Thymus (tissue), 11 donors: ENCODE measurements around the gene COMMD1. TPM values are rescaled to one million over a fixed set of nuclear protein-coding genes. Genes with fewer than 3 reads are reported as not detected.

Source experiments
- DNase-seq, 9 donors: peaks; one replicate each; pipeline ENCODE4 v3.0.0-alpha.2; 2013; ENCODE audit warnings: low spot score in 9 of 9, low read depth in 6 of 9, missing footprints in 1 of 9
- H3K27ac ChIP-seq, 2 donors: one replicate each; pipeline ENCODE4 v1.5.1; 2013; ENCODE audit warnings: control low read depth in 1 of 2, low read depth in 1 of 2, low read length in 1 of 2, mild to moderate bottlenecking in 1 of 2, moderate library complexity in 1 of 2
- H3K27me3 ChIP-seq, 2 donors: one replicate each; pipeline ENCODE4 v1.5.1; 2013; ENCODE audit warnings: low read length in 1 of 2; ENCODE audit not compliant: control insufficient read depth in 2 of 2, insufficient read depth in 1 of 2
- H3K36me3 ChIP-seq, 2 donors: one replicate each; pipeline ENCODE4 v1.5.1; 2013; ENCODE audit warnings: low read length in 1 of 2, mild to moderate bottlenecking in 1 of 2, moderate library complexity in 1 of 2; ENCODE audit not compliant: control insufficient read depth in 2 of 2, insufficient read depth in 2 of 2
- H3K4me1 ChIP-seq, 2 donors: one replicate each; pipeline ENCODE4 v1.5.1; 2013; ENCODE audit warnings: low read length in 2 of 2; ENCODE audit not compliant: control insufficient read depth in 2 of 2, insufficient read depth in 2 of 2
- H3K4me3 ChIP-seq, 2 donors: one replicate each; pipeline ENCODE4 v1.5.1; 2013; ENCODE audit warnings: low read length in 2 of 2, control low read depth in 1 of 2, mild to moderate bottlenecking in 1 of 2
- H3K9me3 ChIP-seq, 2 donors: one replicate each; pipeline ENCODE4 v1.5.1; 2013; ENCODE audit warnings: low read length in 1 of 2, mild to moderate bottlenecking in 1 of 2; ENCODE audit not compliant: control insufficient read depth in 2 of 2, insufficient read depth in 1 of 2
- WGBS: extraction: QIAGEN DNeasy Blood & Tissue Kit; methylation state at CpG from one replicate; pipeline ENCODE4 v1.1.7; 2013; 5-methylcytosine and 5-hydroxymethylcytosine counted together
- polyA plus RNA-seq: library from polyadenylated mRNA; stranded (reverse); fragments of 200-250 nt; gene quantifications from one replicate; pipeline ENCODE4 v1.2.3, GENCODE V29; 2013
- total RNA-seq: library from RNA; stranded (reverse); fragments of 120-200 nt; gene quantifications from one replicate; pipeline ENCODE4 v1.2.4, GENCODE V29; 2013
- donor health status: healthy.

Gene COMMD1
- total and polyA plus RNA-seq, 2 donors: 39.9 to 45.1 TPM

DNA sequence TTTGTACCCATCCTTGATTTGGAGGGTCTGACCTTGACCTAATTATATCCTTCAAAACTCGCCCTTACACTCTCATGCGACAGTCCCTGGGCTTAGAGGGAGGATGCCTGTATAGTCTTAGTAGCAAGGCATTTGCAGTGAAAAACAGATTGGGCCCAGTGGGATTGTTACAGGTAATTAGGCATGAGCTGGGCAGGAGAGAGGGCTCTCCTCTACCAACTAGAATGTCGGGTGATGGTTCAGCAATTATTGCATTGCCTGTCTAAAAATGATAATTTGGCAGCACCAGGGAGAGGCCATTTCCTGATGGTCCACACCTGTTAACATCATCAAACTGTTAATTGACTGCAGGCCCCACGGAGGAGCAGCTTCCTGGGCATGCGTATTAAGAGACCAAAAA, 32.4 kb downstream of the COMMD1 start:
- no peaks in the 10 kb centered on the region for H3K27me3 ChIP-seq
- WGBS: 88% methylated on average over 5 of the region's 5 CpGs
- peaks cover 0 to 4% of the 10 kb centered on the region in 2 donors for H3K36me3 ChIP-seq
- H3K27ac ChIP-seq: no peak overlapping the region
- no peaks in the 10 kb centered on the region for H3K4me1 ChIP-seq
- DNase-seq: no peak
- peaks cover 0 to 4% of the 10 kb centered on the region in 2 donors for H3K9me3 ChIP-seq
- no peak overlapping the region for H3K4me3 ChIP-seq

DNA sequence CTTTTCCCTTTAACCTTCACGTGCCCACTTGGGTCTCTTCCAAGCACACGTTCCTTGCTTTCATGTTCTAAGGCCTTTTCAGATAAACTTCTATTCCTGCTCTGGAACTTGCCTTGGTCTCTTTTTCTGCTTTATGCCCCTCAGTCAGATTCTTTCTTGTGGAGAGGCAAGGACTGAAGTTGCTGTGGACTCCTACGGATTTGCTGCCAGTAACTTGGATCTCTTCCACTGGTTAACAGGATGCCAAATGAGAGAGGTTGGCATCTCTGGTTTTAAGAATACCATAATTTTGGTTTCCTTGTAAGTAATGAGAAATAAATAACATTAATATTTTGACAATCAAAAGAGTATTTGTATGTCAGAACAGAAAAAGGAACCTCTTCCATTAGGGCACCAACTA, 33.0 kb downstream of the COMMD1 start:
- WGBS: 99% methylated on average over 3 of the region's 3 CpGs
- peaks cover 0 to 4% of the 10 kb centered on the region in 2 donors for H3K36me3 ChIP-seq
- no peaks in the 10 kb centered on the region for H3K4me1 ChIP-seq
- H3K9me3 ChIP-seq: no peaks in the 10 kb centered on the region
- no peaks in the 10 kb centered on the region for H3K27me3 ChIP-seq
- H3K4me3 ChIP-seq: no peak overlapping the region
- no peak overlapping the region for H3K27ac ChIP-seq
- DNase-seq: no peak

DNA sequence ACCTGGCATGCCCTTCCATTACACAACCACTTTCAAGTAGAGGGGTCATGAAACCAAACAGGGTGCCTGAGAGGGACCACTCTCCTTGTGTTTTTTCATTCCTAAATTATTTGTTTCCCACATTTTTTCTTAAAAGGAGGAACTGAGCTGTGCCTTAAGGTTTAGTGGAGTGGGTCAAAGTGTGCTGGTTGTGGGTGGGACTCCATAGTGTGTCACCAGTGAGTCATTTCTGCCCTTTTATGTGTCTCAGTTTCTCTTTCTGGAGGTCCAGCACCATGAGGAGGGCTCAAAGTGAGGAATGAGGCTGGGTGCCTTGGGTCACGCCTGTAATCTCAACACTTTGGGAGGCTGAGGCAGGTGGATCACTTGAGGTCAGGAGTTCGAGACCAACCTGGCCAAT, 37.8 kb downstream of the COMMD1 start:
- no peaks in the 10 kb centered on the region for H3K27me3 ChIP-seq
- H3K4me3 ChIP-seq: no peak overlapping the region
- H3K9me3 ChIP-seq: no peaks in the 10 kb centered on the region
- no peak overlapping the region for H3K27ac ChIP-seq
- WGBS: 99% methylated on average over 2 of the region's 2 CpGs
- DNase-seq: no peak
- H3K36me3 ChIP-seq: peaks cover 0 to 3% of the 10 kb centered on the region in 2 donors
- no peaks in the 10 kb centered on the region for H3K4me1 ChIP-seq

DNA sequence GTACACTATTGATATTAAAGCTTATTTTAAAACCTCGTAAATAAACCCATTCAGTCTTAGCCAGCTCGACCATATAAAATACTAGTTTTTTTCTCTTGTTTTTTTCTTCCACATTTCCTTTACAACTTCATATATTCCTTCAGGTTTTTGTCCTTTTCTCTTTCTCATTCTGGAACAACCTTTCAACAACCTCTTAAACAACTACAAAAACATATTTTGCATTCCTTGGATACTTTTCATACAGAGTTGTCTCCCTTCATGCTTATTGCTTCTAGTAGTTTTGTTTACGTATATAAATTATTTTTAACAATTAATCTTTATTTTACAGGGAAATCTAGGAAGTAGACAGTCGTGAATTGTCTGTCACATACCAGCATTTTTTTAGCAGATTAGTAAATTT, 41.2 kb downstream of the COMMD1 start:
- Histone ChIP-seq H3K4me3 (no peak overlapping the region), H3K9me3 (no peaks in the 10 kb centered on the region), H3K27ac (no peak overlapping the region), H3K36me3 (no peaks in the 10 kb centered on the region), H3K27me3 (no peaks in the 10 kb centered on the region), H3K4me1 (no peaks in the 10 kb centered on the region)
- WGBS: 96% methylated on average over 4 of the region's 4 CpGs
- no peak for DNase-seq

- H3K27ac ChIP-seq: no peak overlapping the region
These were observed 43.4 kb downstream of the COMMD1 start for GRCh38 chr2:61948661-61949457.

DNA sequence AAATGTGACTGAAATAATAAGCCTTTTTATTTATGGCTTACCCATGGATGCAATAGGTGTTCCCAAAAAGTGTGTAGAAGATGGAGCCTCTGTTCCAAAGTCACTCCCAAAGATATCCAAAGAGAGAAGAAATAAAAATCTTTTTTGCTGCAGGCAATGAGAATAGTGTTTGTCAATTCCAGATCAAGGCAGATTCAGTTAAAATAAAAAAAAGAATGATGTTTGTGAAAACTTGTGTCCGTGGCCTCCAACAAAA, 43.9 kb downstream of the COMMD1 start:
- no peak overlapping the region for H3K4me3 ChIP-seq
- no peak for DNase-seq
- peaks cover 0 to 6% of the 10 kb centered on the region in 2 donors for H3K9me3 ChIP-seq
- 91% methylated on average over 1 of the region's 1 CpG for WGBS
- peak overlapping the region; percentile 12 to 26 for H3K27ac ChIP-seq
- no peaks in the 10 kb centered on the region for H3K27me3 ChIP-seq
- H3K4me1 ChIP-seq: no peaks in the 10 kb centered on the region
- H3K36me3 ChIP-seq: no peaks in the 10 kb centered on the region

More at GRCh38 chr2:61948661-61949457, 43.4 kb downstream of the COMMD1 start:
- Histone ChIP-seq H3K36me3 (no peaks in the 10 kb centered on the region), H3K27me3 (no peaks in the 10 kb centered on the region), H3K9me3 (peaks cover 0 to 6% of the 10 kb centered on the region in 2 donors), H3K4me3 (no peak overlapping the region), H3K4me1 (no peaks in the 10 kb centered on the region)
- 95% methylated on average over 5 of the region's 5 CpGs for WGBS
- no peak for DNase-seq

DNA sequence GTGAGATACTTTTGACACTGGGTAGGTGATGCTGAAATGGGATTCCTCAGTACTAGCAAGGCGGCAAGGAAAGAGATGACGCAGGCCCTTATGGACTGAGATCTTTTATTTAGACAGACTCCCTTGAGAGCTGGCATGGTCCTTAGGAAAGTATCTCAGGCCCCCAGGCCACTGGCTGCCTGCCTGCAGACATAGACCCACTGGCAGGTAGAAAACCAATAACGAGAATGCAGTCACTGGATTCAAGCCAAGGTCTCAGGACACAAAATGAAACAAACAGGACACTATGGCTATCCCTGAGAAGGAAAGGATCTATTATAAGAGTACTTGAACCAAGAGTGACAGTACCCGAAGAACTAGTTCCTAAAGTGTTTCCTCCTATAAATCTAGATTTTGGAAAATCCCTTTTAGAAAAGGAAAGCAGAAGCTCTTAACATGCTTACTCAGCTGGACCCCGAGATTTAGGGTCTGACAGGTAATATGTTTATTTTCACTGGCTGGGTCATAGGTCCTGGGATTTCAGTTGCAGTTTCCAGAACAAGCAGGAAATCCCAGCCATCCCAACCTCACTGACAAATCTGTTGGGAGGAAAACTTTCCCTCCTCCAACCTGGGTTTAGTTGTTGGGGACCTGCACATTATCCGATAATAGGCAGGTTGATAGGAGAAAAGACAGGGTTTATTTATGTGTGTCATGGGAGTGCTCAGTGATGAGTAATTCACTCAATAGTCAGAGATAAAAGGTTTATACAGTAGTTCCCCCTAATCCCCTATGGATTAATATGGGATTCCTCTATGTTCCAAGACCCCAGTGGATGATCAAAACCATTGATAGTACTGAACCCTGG, 44.5 kb downstream of the COMMD1 start:
- Histone ChIP-seq H3K4me3 (no peak overlapping the region), H3K27me3 (no peaks in the 10 kb centered on the region), H3K4me1 (no peaks in the 10 kb centered on the region), H3K9me3 (peaks cover 0 to 6% of the 10 kb centered on the region in 2 donors), H3K36me3 (no peaks in the 10 kb centered on the region), H3K27ac (peak overlapping the region; percentile 12 to 26)
- peak in 1 of 9 donors; percentile 11 for DNase-seq
- WGBS: 90% methylated on average over 6 of the region's 6 CpGs

- H3K27me3 ChIP-seq: no peaks in the 10 kb centered on the region
- H3K4me3 ChIP-seq: no peak overlapping the region
- H3K9me3 ChIP-seq: peaks cover 0 to 6% of the 10 kb centered on the region in 2 donors
- 97% methylated on average over 9 of the region's 9 CpGs for WGBS
- H3K36me3 ChIP-seq: no peaks in the 10 kb centered on the region
- H3K4me1 ChIP-seq: no peaks in the 10 kb centered on the region
- no peak overlapping the region for H3K27ac ChIP-seq
- no peak for DNase-seq
These were observed 45.3 kb downstream of the COMMD1 start for GRCh38 chr2:61950571-61951315.

GRCh38 chr2:61951881-61952280, 46.4 kb downstream of the COMMD1 start:
- no peak overlapping the region for H3K4me3 ChIP-seq
- H3K4me1 ChIP-seq: no peaks in the 10 kb centered on the region
- no peaks in the 10 kb centered on the region for H3K27me3 ChIP-seq
- 97% methylated on average over 2 of the region's 2 CpGs for WGBS
- H3K9me3 ChIP-seq: peaks cover 0 to 6% of the 10 kb centered on the region in 2 donors
- H3K36me3 ChIP-seq: no peaks in the 10 kb centered on the region
- DNase-seq: no peak
- no peak overlapping the region for H3K27ac ChIP-seq
